Cardiac septum (tissue), 1 donor: ENCODE results near the gene PCBP1. TPM values are rescaled to one million over a fixed set of nuclear protein-coding genes. Genes with fewer than 3 reads are reported as not detected.
"Not testable (repeated sequence)": the region's sequence is repeated elsewhere in the genome, so short reads cannot be mapped to it uniquely, and the experiment has no call there.

Source experiments
- DNase-seq: peaks from one replicate; pipeline ENCODE4 v3.0.0-alpha.2; 2020; ENCODE audit warnings: low spot score
- intact Hi-C: fragments of 100-400 bp; cut with DNase I; formaldehyde crosslinking; loops from one replicate; pipeline ENCODE4 v1.14.0; 2022
- total RNA-seq: library from RNA; stranded (reverse); fragmentation: NEBNext Ultra II Directional; extraction: Animal tissue kit (Norgen Biotek cat#: 25700); gene quantifications from one replicate; pipeline ENCODE4 v1.2.1, GENCODE V29; 2021
- donor health status: DM: no; HTN: no; CAD: no.

PCBP1 gene
- total RNA-seq, 1 donor from 2014 or later = 223 TPM

GRCh38 chr2:70094171-70094977 is 7.1 kb downstream of the PCBP1 start:
- DNase-seq = no peak
- intact Hi-C loops = no loop called here

GRCh38 chr2:70094978-70095719 is 7.9 kb downstream of the PCBP1 start:
- peak; percentile 87 for DNase-seq
- intact Hi-C loops = no loop called here

GRCh38 chr2:70095720-70096670 is 8.7 kb downstream of the PCBP1 start:
- DNase-seq = no peak
- intact Hi-C loops = no loop called here

- intact Hi-C loops = no loop called here
Measured at GRCh38 chr2:70098032-70098431, 10.8 kb downstream of the PCBP1 start.

GRCh38 chr2:70099270-70099669 is 12.0 kb downstream of the PCBP1 start:
- intact Hi-C loops = no loop called here
- DNase-seq = no peak

More at GRCh38 chr2:70098032-70098431, 10.8 kb downstream of the PCBP1 start:
- DNase-seq = no peak

GRCh38 chr2:70101174-70101573 is 13.9 kb downstream of the PCBP1 start:
- intact Hi-C loops = no loop called here
- no peak for DNase-seq

- DNase-seq, intact Hi-C loops: not testable (repeated sequence)
Measured at GRCh38 chr2:70101686-70102085, 14.4 kb downstream of the PCBP1 start.

- DNase-seq, intact Hi-C loops: not testable (repeated sequence)
Measured at GRCh38 chr2:70102323-70102905, 15.1 kb downstream of the PCBP1 start.

GRCh38 chr2:70103531-70104061 is 16.3 kb downstream of the PCBP1 start:
- DNase-seq = no peak

GRCh38 chr2:70104231-70105111 is 17.2 kb downstream of the PCBP1 start:
- DNase-seq = no peak

More at GRCh38 chr2:70103531-70104061, 16.3 kb downstream of the PCBP1 start:
- intact Hi-C loops = no loop called here

GRCh38 chr2:70106138-70106537 is 18.9 kb downstream of the PCBP1 start:
- intact Hi-C loops, DNase-seq: not testable (repeated sequence)

More at GRCh38 chr2:70104231-70105111, 17.2 kb downstream of the PCBP1 start:
- intact Hi-C loops = no loop called here

GRCh38 chr2:70110397-70110796 is 23.1 kb downstream of the PCBP1 start:
- intact Hi-C loops, DNase-seq: not testable (repeated sequence)

GRCh38 chr2:70111752-70112591 is 24.7 kb downstream of the PCBP1 start:
- intact Hi-C loops = no loop called here
- no peak for DNase-seq

- no peak for DNase-seq
- intact Hi-C loops = no loop called here
Measured at GRCh38 chr2:70113359-70114070, 26.2 kb downstream of the PCBP1 start.

- intact Hi-C loops = no loop called here
- DNase-seq = no peak
Measured at GRCh38 chr2:70115646-70116442, 28.6 kb downstream of the PCBP1 start.
